Esophagus squamous epithelium (tissue), 5 donors: ENCODE measurements around the gene SUSD3. TPM values are rescaled to one million over a fixed set of nuclear protein-coding genes. Genes with fewer than 3 reads are reported as not detected.

Source experiments
- DNase-seq: peaks from one replicate; lab custom pipeline; 2025; lab: John Stamatoyannopoulos, UW
- H3K27ac ChIP-seq, 4 donors: fragments of 200-600 bp; sonication (generic); one replicate each; pipeline ENCODE4 v1.5.1; 2016 to 2019; ENCODE audit warnings: mild to moderate bottlenecking in 1 of 4
- H3K27me3 ChIP-seq, 4 donors: fragments of 200-600 bp; sonication (generic); 1 replicate in 3 of 4; 2 replicates in 1 of 4; pipeline versions ENCODE4 v1.5.1 to v1.6.0; 2017 to 2021; ENCODE audit warnings: antibody characterized with exemption in 1 of 4
- H3K36me3 ChIP-seq, 3 donors: fragments of 200-600 bp; sonication (generic); one replicate each; pipeline ENCODE4 v1.5.1; 2016 to 2019
- H3K4me1 ChIP-seq, 3 donors: fragments of 200-600 bp; sonication (generic); one replicate each; pipeline ENCODE4 v1.5.1; 2017 to 2019
- H3K4me3 ChIP-seq, 4 donors: fragments of 200-600 bp; sonication (generic); 1 replicate in 3 of 4; 2 replicates in 1 of 4; pipeline ENCODE4 v1.5.1; 2016 to 2019; ENCODE audit warnings: mild to moderate bottlenecking in 2 of 4, moderate library complexity in 1 of 4
- H3K9me3 ChIP-seq, 3 donors: fragments of 200-600 bp; sonication (generic); one replicate each; pipeline ENCODE4 v1.5.1; 2016 to 2019
- CTCF ChIP-seq, 6 experiments: fragments of 450-650 bp in 4 of 6; fragments of 200-600 bp in 2 of 6; sonication (generic) in 2 of 6; IDR thresholded peaks; one replicate each; pipeline ENCODE4 v1.5.1; 2016 to 2019; ENCODE audit warnings: antibody characterized with exemption in 6 of 6, mild to moderate bottlenecking in 4 of 6, moderate library complexity in 4 of 6
- POLR2A ChIP-seq, 4 donors: fragments of 450-650 bp; IDR thresholded peaks; one replicate each; pipeline ENCODE4 v1.6.1; 2017; ENCODE audit warnings: antibody characterized with exemption in 4 of 4, mild to moderate bottlenecking in 4 of 4, moderate library complexity in 3 of 4
- WGBS, 2 donors: methylation state at CpG; one replicate each; pipeline ENCODE4 v1.1.5; 2018; 5-methylcytosine and 5-hydroxymethylcytosine counted together
- intact Hi-C: fragments of 100-400 bp; cut with DNase I; formaldehyde crosslinking; loops from one replicate; pipeline ENCODE4 v1.15.0; 2022
- total RNA-seq, 4 donors: library from RNA; depleted of rRNA; stranded (reverse); fragments of >200 nt; gene quantifications; one replicate each; pipeline ENCODE4 v1.1.0, GENCODE V29; 2016
- donor health status: DM: yes; HTN: yes; CAD: no.

The SUSD3 gene
- total RNA-seq, 4 donors from 2014 or later, result 0.22 to 5.8 (median 2.7) TPM

- 86 to 94% methylated on average over 7 to 12 of the region's 12 CpGs for WGBS, 2 donors
- H3K4me1 ChIP-seq, result peaks cover 4 to 19% (median 10%) of the 10 kb centered on the region in 3 donors
- H3K9me3 ChIP-seq, result peaks cover 0 to 23% (median 10%) of the 10 kb centered on the region in 3 donors
- intact Hi-C loops, result no loop called here
- no peak overlapping the region for H3K27ac ChIP-seq
- H3K4me3 ChIP-seq, result no peak overlapping the region
- H3K36me3 ChIP-seq, result no peaks in the 10 kb centered on the region
- H3K27me3 ChIP-seq, result no peaks in the 10 kb centered on the region
- no peak for DNase-seq
- TF ChIP-seq POLR2A (IDR thresholded peaks at IDR 0.05) (no peak), CTCF (IDR thresholded peaks at IDR 0.05) (no peak)
These were observed 31.0 kb downstream of the SUSD3 start for GRCh38 chr9:93089481-93089991.

- TF ChIP-seq POLR2A (IDR thresholded peaks at IDR 0.05), result no peak
- no peak for TF ChIP-seq CTCF (IDR thresholded peaks at IDR 0.05)
- 82 to 88% methylated on average over 8 of the region's 8 CpGs for WGBS, 2 donors
- H3K27ac ChIP-seq, result no peak overlapping the region
- intact Hi-C loops, result no loop called here
- peaks cover 4 to 25% (median 10%) of the 10 kb centered on the region in 3 donors for H3K4me1 ChIP-seq
- DNase-seq, result no peak
- peaks cover 0 to 23% (median 10%) of the 10 kb centered on the region in 3 donors for H3K9me3 ChIP-seq
- no peaks in the 10 kb centered on the region for H3K36me3 ChIP-seq
- H3K4me3 ChIP-seq, result no peak overlapping the region
- H3K27me3 ChIP-seq, result no peaks in the 10 kb centered on the region
These were observed 31.7 kb downstream of the SUSD3 start for GRCh38 chr9:93090091-93090655.

- no peaks in the 10 kb centered on the region for H3K36me3 ChIP-seq
- H3K27ac ChIP-seq, result no peak overlapping the region
- no peak for TF ChIP-seq CTCF (IDR thresholded peaks at IDR 0.05)
- TF ChIP-seq POLR2A (IDR thresholded peaks at IDR 0.05), result no peak
- H3K27me3 ChIP-seq, result no peaks in the 10 kb centered on the region
- peaks cover 0 to 19% (median 10%) of the 10 kb centered on the region in 3 donors for H3K9me3 ChIP-seq
- DNase-seq, result no peak
- no peak overlapping the region for H3K4me3 ChIP-seq
- intact Hi-C loops, result no loop called here
- WGBS, 2 donors, result 82 to 83% methylated on average over 4 of the region's 4 CpGs
- H3K4me1 ChIP-seq, result peaks cover 4 to 27% (median 10%) of the 10 kb centered on the region in 3 donors
These were observed 32.6 kb downstream of the SUSD3 start for GRCh38 chr9:93091056-93091452.

- no peak for DNase-seq
- Histone ChIP-seq H3K4me1 (peaks cover 4 to 28% (median 10%) of the 10 kb centered on the region in 3 donors), H3K4me3 (no peak overlapping the region), H3K27me3 (no peaks in the 10 kb centered on the region), H3K36me3 (no peaks in the 10 kb centered on the region), H3K9me3 (peaks cover 0 to 19% (median 10%) of the 10 kb centered on the region in 3 donors), H3K27ac (no peak overlapping the region)
- TF ChIP-seq POLR2A (IDR thresholded peaks at IDR 0.05) (no peak), CTCF (IDR thresholded peaks at IDR 0.05) (no peak)
- intact Hi-C loops, result no loop called here
- 60 to 65% methylated on average over 2 to 3 of the region's 3 CpGs for WGBS, 2 donors
These were observed 33.1 kb downstream of the SUSD3 start for GRCh38 chr9:93091453-93092081.
